Stomach (tissue), 4 donors: ENCODE results near the gene TRIP4.

Source experiments
- EP300 ChIP-seq: sonication (generic); formaldehyde crosslinking; IDR thresholded peaks from one replicate; pipeline ENCODE4 v1.6.1; 2017; ENCODE audit warnings: antibody characterized with exemption
- POLR2AphosphoS5 ChIP-seq, 3 donors: sonication (generic); formaldehyde crosslinking; IDR thresholded peaks; one replicate each; pipeline ENCODE4 v1.6.1; 2016; ENCODE audit warnings: antibody characterized with exemption in 3 of 3
- TF ChIP-seq, protein P1 (sequence below), 7 experiments: fragments of 450-650 bp in 4 of 7; fragments of 200-600 bp in 3 of 7; sonication (generic) in 3 of 7; IDR thresholded peaks; one replicate each; pipeline ENCODE4 v1.5.1; 2016 to 2019; ENCODE audit warnings: antibody characterized with exemption in 7 of 7, control low read depth in 2 of 7, mild to moderate bottlenecking in 1 of 7

DNA sequence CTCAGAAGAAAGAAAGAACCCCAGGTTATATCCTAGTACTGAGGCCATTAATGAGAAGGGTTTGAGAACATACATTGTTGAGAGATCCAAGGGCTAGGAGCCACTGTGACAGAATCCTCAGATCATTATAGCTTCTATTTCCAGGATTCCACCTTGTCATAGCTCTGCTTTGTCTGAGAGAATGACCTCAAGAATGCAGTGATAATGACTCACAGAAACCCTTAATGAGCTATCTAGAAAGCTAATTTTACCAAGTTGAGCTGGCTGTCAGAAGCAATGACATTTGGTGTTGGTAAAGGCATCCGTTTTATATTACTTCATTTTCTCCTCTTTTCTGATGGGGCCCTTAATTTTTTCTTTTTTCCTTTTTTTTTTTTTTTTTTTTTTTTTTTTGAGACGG is 10.9 kb downstream of the TRIP4 start:
- TF ChIP-seq, protein P1, sequence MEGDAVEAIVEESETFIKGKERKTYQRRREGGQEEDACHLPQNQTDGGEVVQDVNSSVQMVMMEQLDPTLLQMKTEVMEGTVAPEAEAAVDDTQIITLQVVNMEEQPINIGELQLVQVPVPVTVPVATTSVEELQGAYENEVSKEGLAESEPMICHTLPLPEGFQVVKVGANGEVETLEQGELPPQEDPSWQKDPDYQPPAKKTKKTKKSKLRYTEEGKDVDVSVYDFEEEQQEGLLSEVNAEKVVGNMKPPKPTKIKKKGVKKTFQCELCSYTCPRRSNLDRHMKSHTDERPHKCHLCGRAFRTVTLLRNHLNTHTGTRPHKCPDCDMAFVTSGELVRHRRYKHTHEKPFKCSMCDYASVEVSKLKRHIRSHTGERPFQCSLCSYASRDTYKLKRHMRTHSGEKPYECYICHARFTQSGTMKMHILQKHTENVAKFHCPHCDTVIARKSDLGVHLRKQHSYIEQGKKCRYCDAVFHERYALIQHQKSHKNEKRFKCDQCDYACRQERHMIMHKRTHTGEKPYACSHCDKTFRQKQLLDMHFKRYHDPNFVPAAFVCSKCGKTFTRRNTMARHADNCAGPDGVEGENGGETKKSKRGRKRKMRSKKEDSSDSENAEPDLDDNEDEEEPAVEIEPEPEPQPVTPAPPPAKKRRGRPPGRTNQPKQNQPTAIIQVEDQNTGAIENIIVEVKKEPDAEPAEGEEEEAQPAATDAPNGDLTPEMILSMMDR (IDR thresholded peaks at IDR 0.05) = no peak
- TF ChIP-seq EP300 (no peak), POLR2AphosphoS5 (IDR thresholded peaks at IDR 0.05) (no peak)
